Endothelial cell of umbilical vein (primary cell): ENCODE measurements around the gene EIF1AD. TPM values are rescaled to one million over a fixed set of nuclear protein-coding genes. Genes with fewer than 3 reads are reported as not detected.

Experiments
- BruUV-seq: library from RNA; stranded (reverse); fragments of 400-500 nt; replicated peaks from 2 replicates; lab custom pipeline; 2021; lab: Mats Ljungman, UMichigan
- CTCF ChIA-PET: fragments of 300-600, 350-600 bp; sonication (Branson Sonifier 250); formaldehyde crosslinking; loops from one replicate; lab custom pipeline; 2021; ENCODE audit warnings: antibody characterized with exemption, inconsistent platforms; lab: Charles Lee
- POLR2A ChIA-PET: fragments of 300-600, 350-600 bp; sonication (Branson Sonifier 250); formaldehyde crosslinking; loops from one replicate; lab custom pipeline; 2021; ENCODE audit warnings: antibody characterized with exemption, inconsistent platforms; lab: Charles Lee
- DNase-seq: peaks from one replicate; pipeline ENCODE4 v3.0.0-alpha.2; 2011; ENCODE audit warnings: low read depth, low spot score
- FAIRE-seq: peaks from 2 replicates; lab custom pipeline; 2011; peaks lifted over from hg19 to GRCh38; lab: Jason Lieb, UNC
- H2AFZ ChIP-seq: 2 replicates; pipeline ENCODE4 v1.6.0; 2012; ENCODE audit warnings: low read depth, low read length, control low read depth, inconsistent platforms
- H3K27ac ChIP-seq: 2 replicates; pipeline ENCODE4 v1.5.1; 2011; ENCODE audit warnings: low read depth, mild to moderate bottlenecking, control low read depth, low read length, moderate library complexity; ENCODE audit not compliant: insufficient read depth
- H3K27me3 ChIP-seq, 2 experiments: 2 replicates each; pipeline versions ENCODE4 v1.6.0 to v1.6.1; 2011; ENCODE audit warnings: low read length in 2 of 2, mixed read lengths in 1 of 2; ENCODE audit not compliant: control insufficient read depth in 2 of 2, insufficient read depth in 2 of 2
- H3K36me3 ChIP-seq, 2 experiments: 2 replicates in 1 of 2; 3 replicates in 1 of 2; pipeline ENCODE4 v1.5.1; 2011; ENCODE audit warnings: low read length in 2 of 2, mild to moderate bottlenecking in 1 of 2, moderate library complexity in 1 of 2; ENCODE audit not compliant: control insufficient read depth in 2 of 2, insufficient read depth in 2 of 2; ENCODE audit errors: extremely low read depth in 1 of 2
- H3K4me1 ChIP-seq: 3 replicates; pipeline ENCODE4 v1.5.1; 2011; ENCODE audit warnings: mild to moderate bottlenecking, low read length; ENCODE audit not compliant: control insufficient read depth, insufficient read depth; ENCODE audit errors: extremely low read depth
- H3K4me2 ChIP-seq: 2 replicates; pipeline ENCODE4 v1.6.1; 2011; ENCODE audit warnings: low read length, control low read depth, mixed read lengths; ENCODE audit not compliant: insufficient read depth
- H3K4me3 ChIP-seq, 3 experiments: fragments of 200-600 bp in 1 of 3; sonication (generic), shearing (Covaris generic) in 1 of 3; replicated peaks in 1 of 3; 2 replicates each; pipeline ENCODE4 v1.5.1; 2011 to 2016; ENCODE audit warnings: control low read depth in 3 of 3, low read length in 3 of 3, mild to moderate bottlenecking in 2 of 3, inconsistent platforms in 1 of 3, low read depth in 1 of 3, moderate library complexity in 1 of 3; ENCODE audit not compliant: insufficient read depth in 1 of 3
- H3K79me2 ChIP-seq: 2 replicates; pipeline ENCODE4 v1.6.0; 2012; ENCODE audit warnings: low read length, inconsistent platforms; ENCODE audit not compliant: control insufficient read depth, insufficient read depth
- H3K9ac ChIP-seq: replicated peaks from 2 replicates; pipeline ENCODE3; 2011; ENCODE audit warnings: low read length, control low read depth; ENCODE audit not compliant: insufficient read depth; ENCODE audit errors: extremely low read depth
- H3K9me1 ChIP-seq: replicated peaks from 3 replicates; pipeline ENCODE4 v1.6.0; 2011; ENCODE audit warnings: mild to moderate bottlenecking, low read length; ENCODE audit not compliant: control insufficient read depth, insufficient read depth; ENCODE audit errors: extremely low read depth
- H3K9me3 ChIP-seq: replicated peaks from 2 replicates; pipeline ENCODE4 v1.5.1; 2012; ENCODE audit warnings: low read length, inconsistent platforms; ENCODE audit not compliant: control insufficient read depth, insufficient read depth
- H4K20me1 ChIP-seq: replicated peaks from 2 replicates; pipeline ENCODE3; 2011; ENCODE audit warnings: mild to moderate bottlenecking, low read length; ENCODE audit not compliant: control insufficient read depth, insufficient read depth; ENCODE audit errors: extremely low read depth
- EZH2 ChIP-seq: IDR thresholded peaks from 2 replicates; pipeline ENCODE4 v1.6.1; 2012; ENCODE audit warnings: borderline replicate concordance, low read depth, mild to moderate bottlenecking, moderate library complexity, low read length, inconsistent platforms; ENCODE audit not compliant: severe bottlenecking
- FOS ChIP-seq: IDR thresholded peaks from 2 replicates; pipeline ENCODE4 v1.6.1; 2011; ENCODE audit warnings: mild to moderate bottlenecking, low read length, moderate library complexity, borderline replicate concordance; ENCODE audit not compliant: insufficient read depth
- GATA2 ChIP-seq: IDR thresholded peaks from 2 replicates; pipeline ENCODE4 v1.7.0; 2011; ENCODE audit warnings: low read depth, mild to moderate bottlenecking, moderate library complexity, mixed read lengths, low read length; ENCODE audit not compliant: insufficient read length, insufficient read depth
- JUN ChIP-seq: IDR thresholded peaks from 2 replicates; pipeline ENCODE4 v1.6.1; 2011; ENCODE audit warnings: borderline replicate concordance, low read depth; ENCODE audit not compliant: insufficient read length, insufficient read depth
- MAX ChIP-seq: IDR thresholded peaks from 2 replicates; pipeline ENCODE4 v1.6.1; 2011; ENCODE audit not compliant: insufficient read depth, insufficient read length
- MYC ChIP-seq: IDR thresholded peaks from one replicate; pipeline ENCODE4 v1.6.1; 2011; ENCODE audit warnings: mild to moderate bottlenecking, low read depth, low read length
- POLR2A ChIP-seq: IDR thresholded peaks from 2 replicates; pipeline ENCODE4 v1.6.1; 2012; ENCODE audit warnings: low read depth, mild to moderate bottlenecking, control low read depth, low read length
- POLR2AphosphoS5 ChIP-seq: IDR thresholded peaks from 2 replicates; pipeline ENCODE4 v1.6.1; 2012; ENCODE audit warnings: low read depth, mild to moderate bottlenecking, control low read depth, low read length, moderate library complexity; ENCODE audit not compliant: insufficient read depth
- dilution Hi-C: fragments of 300-500 bp; cut with MboI; formaldehyde crosslinking; loops from one replicate; pipeline ENCODE4 v1.15.0; 2019; ENCODE audit warnings: low sequenced_read_pairs; ENCODE audit not compliant: extremely low pct_ligation_motif_present
- intact Hi-C: fragments of 100-400 bp; cut with micrococcal nuclease; formaldehyde crosslinking; loops from one replicate; pipeline ENCODE4 v1.10.0; 2022
- polyA plus RNA-seq, 4 experiments: library from polyadenylated mRNA; depleted of rRNA in 3 of 4; stranded (reverse) in 3 of 4; unstranded in 1 of 4; fragments of >200 nt; gene quantifications; 2 replicates each; pipeline versions ENCODE4 v1.2.1 to v1.2.3, GENCODE V29; 2011 to 2012; ENCODE audit warnings: missing spikeins in 1 of 4
- total RNA-seq: library from RNA; stranded (reverse); gene quantifications from 2 replicates; pipeline ENCODE4 v1.2.3, GENCODE V29; 2021
- TF ChIP-seq, protein P1 (sequence below), 2 donors: IDR thresholded peaks; 1 replicate in 1 of 2; 2 replicates in 1 of 2; pipeline ENCODE4 v1.5.1; 2011; ENCODE audit warnings: low read length in 2 of 2, mild to moderate bottlenecking in 2 of 2, moderate library complexity in 2 of 2, control low read depth in 1 of 2, inconsistent platforms in 1 of 2, low read depth in 1 of 2; ENCODE audit not compliant: insufficient read depth in 1 of 2; ENCODE audit errors: extremely low read depth in 1 of 2

EIF1AD gene
- total and polyA plus RNA-seq, 2 donors (not counting 3 experiments of a cell fraction or from before 2014, with no cell fraction given): 39.3 to 39.7 TPM

GRCh38 chr11:66008095-66008467 is 6.1 kb upstream of the EIF1AD start:
- H3K4me1 ChIP-seq: peaks cover 5% of the 10 kb centered on the region
- DNase-seq (no peak), FAIRE-seq (no peak)
- TF ChIP-seq MAX: no peak
- no peak for TF ChIP-seq MYC
- TF ChIP-seq JUN: no peak
- no peak for TF ChIP-seq GATA2
- peaks cover 0 to 7% of the 10 kb centered on the region in 2 experiments for H3K36me3 ChIP-seq
- ChIA-PET POLR2A (no interaction called here), CTCF (interaction anchor here (1.3 to 3.9 kb wide), 3 partner anchors 14 to 123 kb away, joined by 3 to 37 read pairs (median 11); no protein-coding TSS in a partner anchor)
- no peak overlapping the region for H3K4me3 ChIP-seq
- H3K9ac ChIP-seq: no peak overlapping the region
- no peaks in the 10 kb centered on the region for H3K9me1 ChIP-seq
- peaks cover 2% of the 10 kb centered on the region in 2 experiments for H3K27me3 ChIP-seq
- no peaks in the 10 kb centered on the region for H4K20me1 ChIP-seq
- H3K4me2 ChIP-seq: no peak overlapping the region
- no peak overlapping the region for H2AFZ ChIP-seq
- H3K79me2 ChIP-seq: peaks cover 10% of the 10 kb centered on the region
- no peaks in the 10 kb centered on the region for H3K9me3 ChIP-seq
- BruUV-seq: no TSS peak
- H3K27ac ChIP-seq: no peak overlapping the region
- dilution Hi-C loops: no loop called here
- intact Hi-C loops: no loop called here

GRCh38 chr11:66007201-66007634 is 5.3 kb upstream of the EIF1AD start:
- FAIRE-seq: no peak
- peaks cover 0 to 7% of the 10 kb centered on the region in 2 experiments for H3K36me3 ChIP-seq
- no peaks in the 10 kb centered on the region for H4K20me1 ChIP-seq
- CTCF ChIA-PET: interaction anchor here (3.9 kb wide), 1 partner anchor 15 kb away, joined by 37 read pairs; no protein-coding TSS in a partner anchor
- no peak overlapping the region for H3K4me3 ChIP-seq
- peaks cover 15% of the 10 kb centered on the region for H3K79me2 ChIP-seq
- no peaks in the 10 kb centered on the region for H3K9me1 ChIP-seq
- dilution Hi-C loops: no loop called here
- intact Hi-C loops: no loop called here
- peaks cover 6% of the 10 kb centered on the region for H3K4me1 ChIP-seq
- no TSS peak for BruUV-seq
- H2AFZ ChIP-seq: no peak overlapping the region
- no peak overlapping the region for H3K4me2 ChIP-seq
- DNase-seq: no peak
- H3K9ac ChIP-seq: no peak overlapping the region
- peaks cover 2% of the 10 kb centered on the region in 2 experiments for H3K27me3 ChIP-seq
- H3K27ac ChIP-seq: no peak overlapping the region
- POLR2A ChIA-PET: no interaction called here
- H3K9me3 ChIP-seq: no peaks in the 10 kb centered on the region
- TF ChIP-seq EZH2 (no peak), GATA2 (no peak), JUN (no peak), POLR2AphosphoS5 (no peak), FOS (no peak), MAX (no peak), MYC (no peak), POLR2A (no peak)
- TF ChIP-seq, protein P1, sequence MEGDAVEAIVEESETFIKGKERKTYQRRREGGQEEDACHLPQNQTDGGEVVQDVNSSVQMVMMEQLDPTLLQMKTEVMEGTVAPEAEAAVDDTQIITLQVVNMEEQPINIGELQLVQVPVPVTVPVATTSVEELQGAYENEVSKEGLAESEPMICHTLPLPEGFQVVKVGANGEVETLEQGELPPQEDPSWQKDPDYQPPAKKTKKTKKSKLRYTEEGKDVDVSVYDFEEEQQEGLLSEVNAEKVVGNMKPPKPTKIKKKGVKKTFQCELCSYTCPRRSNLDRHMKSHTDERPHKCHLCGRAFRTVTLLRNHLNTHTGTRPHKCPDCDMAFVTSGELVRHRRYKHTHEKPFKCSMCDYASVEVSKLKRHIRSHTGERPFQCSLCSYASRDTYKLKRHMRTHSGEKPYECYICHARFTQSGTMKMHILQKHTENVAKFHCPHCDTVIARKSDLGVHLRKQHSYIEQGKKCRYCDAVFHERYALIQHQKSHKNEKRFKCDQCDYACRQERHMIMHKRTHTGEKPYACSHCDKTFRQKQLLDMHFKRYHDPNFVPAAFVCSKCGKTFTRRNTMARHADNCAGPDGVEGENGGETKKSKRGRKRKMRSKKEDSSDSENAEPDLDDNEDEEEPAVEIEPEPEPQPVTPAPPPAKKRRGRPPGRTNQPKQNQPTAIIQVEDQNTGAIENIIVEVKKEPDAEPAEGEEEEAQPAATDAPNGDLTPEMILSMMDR (IDR thresholded peaks at IDR 0.05; ENCODE audit: extremely low read depth in 1 of 2, insufficient read depth in 1 of 2, low read depth in 1 of 2, low read length in 2 of 2): no peak
